HepG2 (cell line): ENCODE results near the gene GJB2. TPM values are rescaled to one million over a fixed set of nuclear protein-coding genes. Genes with fewer than 3 reads are reported as not detected.
A peak's percentile ranks its signal among the peaks of the same experiment; 100 is the strongest.

Experiments
- ATAC-seq: fragments of 200-7000 bp; cut with Tn5 transposase; 3 replicates; pipeline ENCODE4 v1.9.1; 2020; ENCODE audit warnings: mild to moderate bottlenecking, moderate library complexity
- BruUV-seq: library from RNA; stranded (reverse); fragments of 400-500 nt; replicated peaks from 2 replicates; lab custom pipeline; 2021; lab: Mats Ljungman, UMichigan
- CTCF ChIA-PET: fragments of 300-600 bp; formaldehyde crosslinking; extraction: SDS; loops from one replicate; lab custom pipeline; 2021; ENCODE audit warnings: low total read pairs, inconsistent platforms, low intra/inter-chr PET ratio; lab: Yijun Ruan, JAX
- POLR2A ChIA-PET: fragments of 350-600 bp; sonication (Branson Sonifier 250); formaldehyde crosslinking; loops from one replicate; lab custom pipeline; 2020; ENCODE audit warnings: antibody characterized with exemption, inconsistent platforms; lab: Yijun Ruan, JAX
- DNase-seq: peaks from one replicate; pipeline ENCODE4 v3.0.0-alpha.2; 2015; ENCODE audit warnings: low spot score
- FAIRE-seq: peaks from 3 replicates; lab custom pipeline; 2011; peaks lifted over from hg19 to GRCh38; lab: Jason Lieb, UNC
- H2AFZ ChIP-seq: one replicate; pipeline ENCODE4 v1.6.1; 2011; ENCODE audit warnings: low read length, inconsistent platforms
- H3K27ac ChIP-seq: fragments of 300-600 bp; 3 replicates; pipeline ENCODE4 v1.8.0; 2011; ENCODE audit warnings: mixed run types, mild to moderate bottlenecking, mixed read lengths, low read length, inconsistent platforms; ENCODE audit not compliant: insufficient read depth; ENCODE audit errors: extremely low read length
- H3K27me3 ChIP-seq, 2 experiments: fragments of 200-600 bp in 1 of 2; 2 replicates in 1 of 2; 3 replicates in 1 of 2; pipeline versions ENCODE4 v1.6.0 to v1.8.0; 2011; ENCODE audit warnings: low read length in 2 of 2, mild to moderate bottlenecking in 2 of 2, moderate library complexity in 2 of 2, inconsistent platforms in 1 of 2; ENCODE audit not compliant: insufficient read depth in 2 of 2, control insufficient read depth in 1 of 2
- H3K36me3 ChIP-seq, 2 experiments: fragments of 200-600 bp in 1 of 2; replicated peaks in 1 of 2; 2 replicates in 1 of 2; 3 replicates in 1 of 2; pipeline versions ENCODE4 v1.5.1 to v1.8.0; 2011; ENCODE audit warnings: low read length in 2 of 2, inconsistent platforms in 1 of 2; ENCODE audit not compliant: insufficient read depth in 2 of 2, control insufficient read depth in 1 of 2
- H3K4me1 ChIP-seq: 2 replicates; pipeline ENCODE4 v1.5.1; 2012; ENCODE audit warnings: low read length, inconsistent platforms; ENCODE audit not compliant: insufficient read depth
- H3K4me2 ChIP-seq: 2 replicates; pipeline ENCODE4 v1.6.0; 2011; ENCODE audit warnings: low read depth, low read length, inconsistent platforms
- H3K4me3 ChIP-seq, 3 experiments: fragments of 200-600 bp in 1 of 3; sonication (generic), shearing (Covaris generic) in 1 of 3; replicated peaks in 1 of 3; 2 replicates each; pipeline ENCODE4 v1.5.1; 2011 to 2016; ENCODE audit warnings: low read length in 3 of 3, inconsistent platforms in 2 of 3, low read depth in 2 of 3, mild to moderate bottlenecking in 2 of 3, control low read depth in 1 of 3, mixed read lengths in 1 of 3; ENCODE audit not compliant: insufficient read depth in 1 of 3
- H3K79me2 ChIP-seq: one replicate; pipeline ENCODE4 v1.6.1; 2011; ENCODE audit warnings: low read length, inconsistent platforms; ENCODE audit not compliant: insufficient read depth
- H3K9ac ChIP-seq: 2 replicates; pipeline ENCODE4 v1.6.0; 2011; ENCODE audit warnings: mild to moderate bottlenecking, low read depth, low read length, inconsistent platforms; ENCODE audit not compliant: insufficient read depth
- H3K9me3 ChIP-seq: 2 replicates; pipeline ENCODE4 v1.5.1; 2012; ENCODE audit warnings: mild to moderate bottlenecking, low read length
- H4K20me1 ChIP-seq: 2 replicates; pipeline ENCODE4 v1.6.0; 2011; ENCODE audit warnings: inconsistent platforms, mild to moderate bottlenecking, low read length, moderate library complexity; ENCODE audit not compliant: insufficient read depth
- ATF2 ChIP-seq: sonication (generic); formaldehyde crosslinking; IDR thresholded peaks from 2 replicates; pipeline ENCODE4 v1.4.0; 2020; ENCODE audit warnings: missing genetic modification reagents
- ATF3 ChIP-seq: sonication (generic); formaldehyde crosslinking; IDR thresholded peaks from 2 replicates; pipeline ENCODE4 v1.4.0; 2020; ENCODE audit warnings: missing genetic modification reagents
- NCOA2 ChIP-seq: sonication (generic); formaldehyde crosslinking; IDR thresholded peaks from 2 replicates; pipeline ENCODE4 v1.8.0; 2022; ENCODE audit warnings: inconsistent platforms
- NR2F2 ChIP-seq: IDR thresholded peaks from 2 replicates; pipeline ENCODE4 v1.6.1; 2012; ENCODE audit warnings: low read depth, inconsistent platforms, borderline replicate concordance
- PAXIP1 ChIP-seq: sonication (generic); formaldehyde crosslinking; conservative IDR thresholded peaks from 2 replicates; pipeline ENCODE4 v1.4.0; 2020; ENCODE audit warnings: mild to moderate bottlenecking, missing genetic modification reagents, moderate library complexity
- PBX2 ChIP-seq: IDR thresholded peaks from 2 replicates; pipeline ENCODE4 v1.6.1; 2016; ENCODE audit warnings: control low read depth
- RAD51 ChIP-seq: fragments of 450-650 bp; IDR thresholded peaks from 2 replicates; pipeline ENCODE4 v1.6.1; 2016; ENCODE audit warnings: borderline replicate concordance
- TRAFD1 ChIP-seq: sonication (generic); formaldehyde crosslinking; IDR thresholded peaks from 2 replicates; pipeline ENCODE4 v1.5.1; 2020; ENCODE audit warnings: missing genetic modification reagents, mild to moderate bottlenecking, borderline replicate concordance
- ZBTB34 ChIP-seq: sonication (generic); formaldehyde crosslinking; IDR thresholded peaks from 2 replicates; pipeline ENCODE4 v1.8.0; 2022; ENCODE audit warnings: mild to moderate bottlenecking, missing genetic modification reagents
- ZBTB7A ChIP-seq: sonication (generic); formaldehyde crosslinking; IDR thresholded peaks from 2 replicates; pipeline ENCODE4 v1.8.0; 2022; ENCODE audit warnings: mild to moderate bottlenecking, missing genetic modification reagents
- ZNF335 ChIP-seq: sonication (generic); formaldehyde crosslinking; IDR thresholded peaks from 2 replicates; pipeline ENCODE4 v1.4.0; 2020; ENCODE audit warnings: missing genetic modification reagents
- ZNF713 ChIP-seq: sonication (generic); formaldehyde crosslinking; IDR thresholded peaks from 2 replicates; pipeline ENCODE4 v1.4.0; 2020; ENCODE audit warnings: mild to moderate bottlenecking, missing genetic modification reagents
- WGBS: methylation state at CpG from one replicate; pipeline ENCODE4 v1.1.6; 2017; ENCODE audit warnings: low lambda C conversion rate; 5-methylcytosine and 5-hydroxymethylcytosine counted together
- in situ Hi-C: cut with HindIII; loops from 2 replicates; pipeline ENCODE4 v1.10.0; 2017; ENCODE audit warnings: low pct_unique_long_range_greater_than_20kb; ENCODE audit not compliant: extremely low pct_ligation_motif_present
- intact Hi-C: fragments of 100-400 bp; cut with micrococcal nuclease; formaldehyde crosslinking; loops from one replicate; pipeline ENCODE4 v1.10.0; 2022; ENCODE audit not compliant: unreplicated experiment
- polyA plus RNA-seq, 8 experiments: library from polyadenylated mRNA; depleted of rRNA in 3 of 8; stranded (reverse) in 7 of 8; unstranded in 1 of 8; fragments of >200 nt; fragmentation: Illumina TruSeq in 4 of 8; extraction: Trizol in 4 of 8; gene quantifications; 2 replicates each; pipeline versions ENCODE4 v1.2.1 to v1.2.3, GENCODE V29; 2011 to 2016; ENCODE audit warnings: low read depth in 4 of 8, missing spikeins in 1 of 8, mixed read lengths in 1 of 8; ENCODE audit not compliant: insufficient read depth in 1 of 8
- total RNA-seq, 5 experiments: library from RNA; depleted of rRNA; stranded (reverse); fragments of >200 nt; fragmentation: Illumina TruSeq; extraction: Trizol; gene quantifications; 2 replicates each; pipeline ENCODE4 v1.2.3, GENCODE V29; 2016; ENCODE audit warnings: low read depth in 1 of 5

GJB2 gene
- total and polyA plus RNA-seq, 2 of the 13 experiments (the other 11 are each of a cell fraction or from before 2014, with no cell fraction given): 0.15 to 0.18 TPM

GRCh38 chr13:20190481-20191310 lies 2.0 kb downstream of the GJB2 start:
- DNase-seq: no peak
- CTCF ChIA-PET: no interaction called here
- intact Hi-C loops: no loop called here
- TF ChIP-seq ZBTB34 (no peak), PAXIP1 (CRISPR knock-in tag) (no peak), ATF2 (no peak), NCOA2 (CRISPR knock-in tag) (no peak), ZBTB7A (CRISPR knock-in tag) (no peak), NR2F2 (no peak), RAD51 (no peak), PBX2 (CRISPR knock-in tag) (no peak), TRAFD1 (CRISPR knock-in tag) (no peak), ZNF713 (no peak), ATF3 (no peak), ZNF335 (no peak)

More at GRCh38 chr13:20190481-20191310, 2.0 kb downstream of the GJB2 start:
- in situ Hi-C loops: loop anchor here (10.0 kb wide), 1 partner anchor 104 kb away; no protein-coding TSS in a partner anchor
- peaks cover 4 to 65% of the 10 kb centered on the region in 2 experiments for H3K27me3 ChIP-seq
- H3K9ac ChIP-seq: no peak overlapping the region
- POLR2A ChIA-PET: no interaction called here
- H3K4me1 ChIP-seq: peaks cover 35% of the 10 kb centered on the region
- H3K27ac ChIP-seq: no peak overlapping the region
- no peaks in the 10 kb centered on the region for H3K79me2 ChIP-seq
- no peak for ATAC-seq
- H3K36me3 ChIP-seq: no peaks in the 10 kb centered on the region
- no peak for FAIRE-seq
- H3K4me2 ChIP-seq: peak overlapping the region; percentile 60; the same call in 1 of the 2 replicates
- no TSS peak for BruUV-seq
- no peak overlapping the region for H2AFZ ChIP-seq
- H4K20me1 ChIP-seq: no peaks in the 10 kb centered on the region
- no peak overlapping the region for H3K4me3 ChIP-seq
- WGBS: 56% methylated on average over 14 of the region's 16 CpGs
- H3K9me3 ChIP-seq: no peaks in the 10 kb centered on the region
